SK-MEL-5 (cell line): ENCODE data around the gene RNU6-9. TPM values are rescaled to one million over a fixed set of nuclear protein-coding genes. Genes with fewer than 3 reads are reported as not detected.

Source experiments
- DNase-seq: peaks from one replicate; pipeline ENCODE4 v3.0.0-alpha.2; 2016; ENCODE audit warnings: low read depth, low spot score
- in situ Hi-C: cut with HindIII; loops from 2 replicates; pipeline ENCODE4 v1.10.0; 2016; ENCODE audit warnings: low sequenced_read_pairs, high pct_unique_total_duplicates, low pct_unique_long_range_greater_than_20kb
- total RNA-seq: library from RNA; depleted of rRNA; stranded (reverse); fragments of >200 nt; shearing (Covaris generic); gene quantifications from 2 replicates; pipeline ENCODE4 v1.2.3, GENCODE V29; 2014

Gene RNU6-9
- total RNA-seq, 1 experiment from 2014 or later = not detected

DNA sequence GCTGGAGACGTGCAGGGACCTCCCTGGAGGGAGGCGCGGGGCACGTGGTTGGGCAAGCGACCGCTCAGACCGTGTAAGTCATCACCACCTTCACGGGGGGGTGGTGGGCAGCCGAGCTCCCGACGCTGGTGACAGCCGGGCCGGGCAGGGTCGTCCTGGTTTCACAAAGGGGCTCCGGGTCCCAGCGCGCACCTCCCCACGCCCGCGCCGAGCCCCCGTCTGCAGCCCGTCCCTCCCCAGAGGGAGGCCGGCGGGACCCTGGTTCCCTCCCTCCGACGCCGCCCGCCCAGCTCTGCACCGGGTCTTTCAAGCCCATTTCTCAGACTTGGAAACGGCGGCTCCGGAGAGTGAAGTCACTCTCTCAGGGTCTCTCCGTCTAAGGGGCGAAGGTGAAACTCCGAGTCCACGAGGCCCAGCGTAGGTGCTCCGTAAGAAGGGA is 31.8 kb downstream of the RNU6-9 start:
- DNase-seq = peak; percentile 62
- in situ Hi-C loops = no loop called here

DNA sequence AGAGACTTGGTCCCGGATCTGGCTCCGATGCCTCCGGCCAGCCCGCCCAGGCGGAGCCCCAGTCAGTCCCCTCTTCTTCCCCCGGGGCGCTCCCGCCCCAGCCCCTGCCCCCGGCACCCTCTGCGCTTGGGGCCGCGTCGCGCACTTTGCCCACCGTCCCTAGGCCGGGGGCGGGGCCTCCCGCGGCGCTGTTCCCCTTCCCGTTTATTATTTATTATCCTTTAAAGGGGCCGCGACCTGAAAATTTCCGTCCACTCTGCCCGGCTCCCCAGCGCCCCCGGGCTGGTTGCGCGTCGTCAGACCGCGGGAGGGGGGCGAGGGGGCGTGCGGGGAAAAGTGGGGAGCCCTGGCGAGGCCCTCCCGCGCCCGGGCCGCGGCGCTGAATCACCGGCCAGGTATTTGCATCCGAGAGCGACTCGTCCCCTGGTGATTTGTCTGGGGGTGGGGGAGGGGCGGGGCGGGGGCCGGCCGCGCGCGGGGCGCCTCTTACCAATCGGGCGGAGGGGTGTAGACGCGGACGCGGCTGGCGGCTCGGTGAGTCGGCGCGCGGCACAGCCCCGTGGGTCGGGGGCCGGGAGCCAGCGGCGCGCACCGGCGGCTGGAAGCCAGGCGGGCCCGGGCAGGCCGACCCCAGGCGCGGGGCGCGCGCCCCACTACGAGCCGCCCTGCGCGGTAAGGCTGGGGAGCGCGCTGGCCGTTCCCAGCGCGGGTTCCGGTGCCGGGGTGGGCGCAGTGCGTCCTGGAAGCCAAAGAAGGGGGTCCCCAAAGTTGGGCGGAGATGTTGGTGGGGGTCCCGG is 32.4 kb downstream of the RNU6-9 start, which contains the start of gene ARID3A:
TSS of gene ARID3A (plus strand) at position 510 of the 797 bp plus-strand sequence. CDS start 3,494 bp downstream, outside the sequence.
- peak; percentile 69 for DNase-seq
- in situ Hi-C loops = no loop called here

DNA sequence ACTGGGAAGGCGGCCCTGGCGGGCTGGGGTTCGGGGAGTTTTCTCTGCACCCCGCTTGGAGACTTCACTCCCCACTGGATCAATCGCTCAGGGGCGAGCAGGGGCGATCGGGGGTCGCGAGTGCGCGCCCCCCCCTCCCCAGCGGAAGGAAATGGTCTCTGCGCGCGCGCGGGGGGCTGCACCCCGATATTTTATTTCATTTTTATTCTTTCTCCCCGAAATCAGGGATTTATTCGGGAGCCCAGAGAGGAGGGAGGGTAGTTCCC is 33.0 kb downstream of the RNU6-9 start:
- no peak for DNase-seq
- in situ Hi-C loops = no loop called here

DNA sequence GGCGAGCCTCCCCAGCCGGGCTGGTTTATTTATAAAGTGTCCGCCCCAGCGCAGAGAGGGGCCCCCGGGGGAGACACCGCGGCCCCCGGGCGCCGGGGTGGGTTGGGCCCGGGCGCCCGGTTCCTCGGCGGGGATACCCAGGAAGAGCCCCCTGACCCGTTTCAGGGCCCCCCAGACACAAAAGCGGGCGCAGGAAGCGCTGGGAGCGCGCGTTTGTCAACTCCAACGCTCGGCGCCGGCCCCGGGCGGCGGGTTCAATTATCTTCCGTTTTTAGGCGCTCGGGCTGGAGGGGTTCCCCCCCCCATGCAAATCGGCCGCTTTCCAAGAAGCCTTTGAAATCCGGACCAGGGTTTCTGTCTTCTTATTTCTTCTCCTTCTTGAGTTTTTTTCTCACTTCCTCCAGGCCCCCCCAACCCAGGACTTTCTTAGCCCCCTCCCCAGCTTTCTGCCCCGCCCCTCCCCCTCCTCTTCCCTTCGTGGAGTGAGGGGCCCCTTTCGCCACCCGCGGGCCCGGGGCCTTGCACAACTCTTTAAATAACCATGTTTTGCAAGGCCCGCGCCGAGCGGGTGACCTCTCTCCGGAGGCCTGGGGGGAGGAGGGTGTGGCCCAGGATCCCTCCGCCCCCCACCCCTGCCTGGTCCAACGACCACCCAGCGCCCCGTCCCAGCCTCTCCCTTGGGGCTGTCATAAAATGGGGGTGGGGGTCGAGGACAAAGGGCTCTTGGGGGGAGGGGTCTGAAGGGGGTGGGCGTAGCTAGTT is 33.5 kb downstream of the RNU6-9 start:
- no peak for DNase-seq
- in situ Hi-C loops = no loop called here

DNA sequence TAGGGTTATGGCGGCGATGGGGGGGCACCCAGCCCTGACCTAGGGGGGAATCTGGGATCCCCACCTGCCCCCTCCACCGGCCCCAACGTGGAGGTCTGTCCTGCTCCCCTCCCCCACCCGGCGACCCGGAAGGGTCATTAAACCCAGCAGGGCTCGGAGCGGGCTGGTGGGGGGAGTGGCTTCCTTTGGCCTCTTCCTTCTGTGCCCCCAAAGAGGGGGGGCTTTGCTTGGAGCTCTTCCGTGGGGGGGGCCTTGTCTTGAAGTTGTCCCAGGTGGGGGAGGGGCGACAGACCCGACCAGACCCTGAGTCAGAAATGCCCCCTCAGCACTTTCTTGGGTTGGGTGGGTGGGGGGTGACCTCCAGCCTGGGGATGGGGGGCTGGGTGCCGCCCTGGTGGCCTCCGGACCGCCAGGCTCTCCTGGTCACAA is 34.1 kb downstream of the RNU6-9 start:
- no peak for DNase-seq
- in situ Hi-C loops = no loop called here

DNA sequence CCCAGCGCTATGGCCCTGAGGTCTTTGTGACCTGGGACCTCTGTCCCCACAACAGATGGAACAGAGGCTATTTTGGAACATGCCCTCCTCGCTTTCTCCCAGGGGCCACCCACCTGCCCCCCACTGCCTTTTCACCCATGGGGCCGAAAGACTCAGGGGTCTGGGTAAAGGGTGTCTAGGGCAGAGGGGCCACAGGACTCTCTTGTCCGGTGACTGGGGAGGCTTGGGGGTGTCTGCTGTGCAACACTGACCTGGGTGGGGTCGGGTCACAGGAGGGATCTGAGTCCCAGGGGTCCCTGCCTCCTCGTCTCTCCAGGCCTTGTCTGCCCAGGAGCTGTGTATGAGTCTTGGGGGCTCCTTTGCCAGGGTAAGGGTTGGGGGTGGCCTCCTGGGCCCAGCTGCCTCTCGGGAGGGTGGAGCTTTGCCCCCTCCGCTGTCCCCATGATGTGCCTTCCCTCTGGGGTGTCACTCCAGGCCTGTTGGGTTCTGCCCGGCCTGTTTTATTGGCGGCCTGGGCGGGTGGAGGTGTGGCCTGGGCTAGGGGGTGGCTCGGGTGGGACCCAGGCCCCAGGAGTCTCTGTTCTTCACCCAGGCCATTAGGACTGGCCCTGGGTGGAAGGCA is 34.6 kb downstream of the RNU6-9 start:
- DNase-seq = no peak
- in situ Hi-C loops = no loop called here

DNA sequence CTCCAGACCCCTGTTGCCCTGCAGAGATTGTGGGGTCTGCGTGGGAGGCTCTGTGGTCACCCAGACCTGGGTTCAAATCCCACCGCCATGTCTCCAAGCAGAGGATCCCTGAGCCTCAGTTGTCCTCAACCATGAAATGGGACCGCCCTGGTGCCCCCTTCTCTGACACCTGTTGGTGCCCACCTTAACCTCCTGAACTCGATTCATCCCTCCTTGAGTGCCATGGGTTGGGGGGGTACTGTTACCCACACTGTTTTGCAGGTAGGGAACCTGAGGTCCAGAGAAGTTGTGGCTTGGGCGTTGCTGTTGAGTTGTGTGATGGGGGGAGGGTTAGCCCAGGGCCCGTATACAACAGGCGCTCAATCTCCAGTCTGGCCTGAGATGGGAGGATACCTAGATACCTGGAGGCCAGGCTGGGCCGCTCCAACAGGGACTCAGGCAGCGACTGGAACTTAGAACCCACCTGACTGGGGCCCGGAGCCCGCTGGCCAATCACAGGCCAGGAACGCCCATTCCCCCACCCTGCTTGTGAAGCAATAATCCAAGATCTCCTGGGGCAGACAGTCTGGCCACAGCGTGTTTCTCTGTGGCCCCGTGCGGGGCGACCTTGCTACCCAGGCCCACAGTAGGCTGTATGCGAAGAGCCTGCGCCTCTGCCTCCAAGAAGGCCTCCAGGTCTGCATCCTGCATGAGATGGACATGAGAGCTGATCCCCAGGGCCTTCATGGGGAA is 35.4 kb downstream of the RNU6-9 start:
- in situ Hi-C loops = no loop called here
- no peak for DNase-seq

DNA sequence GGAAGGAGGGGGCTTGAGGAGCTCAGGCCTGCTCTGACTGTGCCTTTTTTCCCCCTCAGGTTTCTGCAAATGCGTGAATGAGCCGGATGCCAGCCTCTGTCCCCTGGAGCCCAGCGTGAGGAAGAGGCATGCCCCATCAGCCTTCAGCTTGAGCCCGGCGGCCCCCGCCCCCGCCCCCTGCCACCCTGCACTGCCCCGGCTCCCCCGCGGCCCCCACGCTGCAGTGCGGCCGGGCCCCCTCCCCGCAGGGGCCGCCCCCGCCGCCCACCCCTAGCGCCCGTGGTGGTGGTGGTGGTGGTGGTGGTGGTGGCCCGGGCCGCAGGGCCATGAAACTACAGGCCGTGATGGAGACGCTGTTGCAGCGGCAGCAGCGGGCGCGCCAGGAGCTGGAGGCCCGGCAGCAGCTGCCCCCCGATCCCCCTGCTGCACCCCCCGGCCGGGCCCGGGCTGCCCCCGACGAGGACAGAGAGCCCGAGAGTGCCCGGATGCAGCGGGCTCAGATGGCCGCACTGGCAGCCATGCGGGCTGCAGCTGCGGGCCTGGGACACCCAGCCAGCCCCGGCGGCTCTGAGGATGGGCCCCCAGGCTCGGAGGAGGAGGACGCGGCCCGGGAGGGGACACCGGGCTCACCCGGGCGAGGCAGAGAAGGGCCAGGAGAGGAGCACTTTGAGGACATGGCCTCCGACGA is 36.1 kb downstream of the RNU6-9 start:
- in situ Hi-C loops = no loop called here
- DNase-seq = no peak

DNA sequence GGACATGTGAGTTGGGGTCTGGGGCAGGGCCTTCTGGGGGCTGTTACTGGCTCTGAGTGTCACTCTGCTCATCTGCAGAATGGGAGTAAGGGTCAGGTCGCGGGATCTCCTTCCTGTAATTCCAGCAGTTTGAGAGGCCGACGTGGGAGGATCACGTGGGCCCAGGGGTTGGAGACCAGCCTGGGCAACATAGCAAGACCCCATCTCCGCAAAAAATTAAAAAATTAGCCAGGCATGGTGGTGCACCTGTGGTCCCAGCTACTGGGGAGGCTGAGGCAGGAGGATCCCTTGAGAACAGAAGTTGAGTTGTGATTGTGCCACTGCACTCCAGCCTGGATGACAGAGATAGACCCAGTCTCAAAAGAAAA is 36.6 kb downstream of the RNU6-9 start:
- in situ Hi-C loops = no loop called here

DNA sequence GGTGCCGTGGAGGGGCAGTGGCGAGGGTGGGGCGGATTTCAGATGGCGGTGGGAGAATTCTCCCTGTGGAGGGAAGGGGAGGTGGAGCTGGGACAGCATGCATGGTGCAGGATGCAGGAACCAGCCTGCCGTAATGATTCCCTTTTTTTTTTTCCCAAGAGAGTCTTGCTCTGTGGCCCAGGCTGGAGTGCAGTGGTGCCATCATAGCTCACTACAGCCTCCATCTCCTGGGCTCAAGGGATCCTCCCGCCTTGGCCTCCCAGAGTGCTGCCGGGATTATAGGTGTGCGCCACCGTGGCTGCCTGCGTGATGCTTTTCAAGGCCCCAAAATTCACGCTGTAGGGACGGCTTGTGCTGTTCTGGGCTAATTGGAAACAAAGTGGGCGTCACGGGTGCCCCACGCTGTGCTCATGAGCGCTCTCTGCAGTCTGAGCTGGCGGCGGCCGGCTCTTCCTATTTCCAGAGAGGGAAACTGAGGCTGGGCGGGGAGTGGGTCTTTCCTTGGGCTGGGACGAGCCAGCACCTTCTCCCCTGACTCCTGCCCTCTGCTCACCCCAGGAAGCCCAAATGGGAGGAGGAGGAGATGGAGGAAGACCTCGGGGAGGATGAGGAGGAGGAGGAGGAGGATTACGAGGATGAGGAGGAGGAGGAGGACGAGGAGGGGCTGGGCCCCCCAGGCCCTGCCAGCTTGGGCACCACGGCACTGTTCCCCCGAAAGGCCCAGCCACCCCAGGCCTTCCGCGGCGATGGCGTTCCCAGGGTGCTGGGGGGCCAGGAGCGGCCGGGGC is 38.8 kb downstream of the RNU6-9 start:
- no peak for DNase-seq
- in situ Hi-C loops = no loop called here

More for the DNA sequence above, 36.6 kb downstream of the RNU6-9 start:
- no peak for DNase-seq

DNA sequence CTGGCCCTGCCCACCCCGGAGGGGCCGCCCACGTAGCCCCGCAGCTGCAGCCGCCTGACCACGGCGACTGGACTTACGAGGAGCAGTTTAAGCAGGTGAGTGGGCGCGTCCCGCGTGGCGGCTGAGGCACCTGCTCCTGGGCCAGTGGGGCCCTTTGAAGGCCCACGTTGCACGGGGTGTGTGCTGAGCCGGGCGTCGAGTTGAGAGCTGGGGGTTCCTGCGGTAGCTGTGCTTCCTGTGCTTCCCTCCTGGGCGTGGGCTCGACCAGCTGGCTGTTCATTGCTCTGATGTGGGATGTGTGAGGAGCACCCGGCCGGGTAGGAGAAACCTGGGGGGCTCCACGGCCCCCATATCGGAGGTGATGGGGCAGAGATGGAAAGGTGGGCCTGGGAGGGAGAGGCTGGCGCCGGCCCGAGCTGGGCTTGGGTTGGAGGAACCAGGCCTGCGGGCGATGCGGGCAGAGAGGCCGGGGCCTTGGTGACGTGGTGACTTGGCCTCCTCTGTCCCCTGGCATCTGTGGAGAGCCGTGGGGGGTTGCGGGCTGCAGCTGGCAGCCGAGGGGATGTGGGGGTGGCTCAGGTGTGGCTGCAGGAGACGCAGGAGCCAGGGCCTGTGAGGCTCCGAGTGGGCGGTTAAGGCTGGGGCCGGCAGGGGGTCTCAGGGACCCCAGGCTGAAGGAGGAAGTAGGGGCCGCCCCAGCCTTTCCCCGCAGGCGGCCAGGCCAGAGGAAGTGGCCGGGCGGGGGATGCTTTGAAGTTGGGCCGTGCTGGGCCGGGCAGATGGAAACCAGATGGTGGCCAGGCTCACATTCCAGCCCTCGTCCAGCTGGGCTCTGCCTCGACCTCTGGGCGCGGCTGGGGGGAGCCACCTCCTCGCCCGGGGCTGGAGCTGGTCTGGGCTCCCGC is 39.6 kb downstream of the RNU6-9 start:
- DNase-seq = no peak
- in situ Hi-C loops = no loop called here

DNA sequence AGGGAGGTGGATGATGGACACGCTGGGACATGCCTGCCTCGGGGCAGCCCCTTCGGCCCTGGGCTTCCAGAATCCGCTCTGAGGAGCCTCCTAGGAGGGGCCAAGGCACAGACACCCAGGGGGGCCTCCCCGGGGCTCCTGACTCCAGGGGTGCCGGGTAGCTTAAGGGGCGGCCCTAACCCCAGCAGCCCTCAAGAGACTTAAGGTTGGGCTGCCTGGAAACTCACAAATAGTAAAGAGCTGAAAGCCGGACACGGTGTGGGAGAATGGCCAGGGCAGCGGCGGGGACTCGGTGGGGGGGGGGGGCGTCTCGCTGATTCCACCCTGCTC is 40.2 kb downstream of the RNU6-9 start:
- DNase-seq = no peak
- in situ Hi-C loops = no loop called here

DNA sequence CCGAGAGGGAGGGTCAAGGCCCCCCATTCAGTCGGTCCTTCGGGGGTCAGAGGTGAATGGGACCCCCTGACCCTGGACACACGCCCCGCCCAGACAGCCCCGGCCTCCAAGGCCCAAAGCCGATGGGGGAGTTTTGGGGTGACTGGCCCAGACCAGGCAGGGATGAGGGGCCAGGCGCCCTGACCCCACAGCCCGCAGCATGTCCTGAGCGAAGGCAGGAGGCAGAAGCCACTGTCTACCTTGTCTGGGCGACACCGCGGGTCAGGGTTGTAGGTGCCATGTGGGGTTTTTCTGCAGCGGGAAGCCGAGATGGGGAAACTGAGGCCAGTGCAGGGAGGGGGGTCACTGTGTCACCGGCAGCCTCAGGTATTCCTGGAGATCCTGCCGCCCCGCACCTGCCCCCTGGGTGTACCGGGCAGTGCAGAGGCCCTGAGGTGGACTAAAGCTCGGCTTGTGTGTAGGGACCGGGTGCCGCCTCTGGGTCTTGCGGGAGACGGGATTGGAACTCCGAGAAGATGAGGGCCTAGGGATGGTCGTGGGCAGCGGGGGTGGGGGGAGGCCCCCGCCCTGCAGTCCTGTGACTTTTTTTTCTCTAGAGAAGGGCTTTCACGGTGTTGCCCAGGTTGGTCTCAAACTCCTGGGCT is 41.0 kb downstream of the RNU6-9 start:
- in situ Hi-C loops = no loop called here
- no peak for DNase-seq

DNA sequence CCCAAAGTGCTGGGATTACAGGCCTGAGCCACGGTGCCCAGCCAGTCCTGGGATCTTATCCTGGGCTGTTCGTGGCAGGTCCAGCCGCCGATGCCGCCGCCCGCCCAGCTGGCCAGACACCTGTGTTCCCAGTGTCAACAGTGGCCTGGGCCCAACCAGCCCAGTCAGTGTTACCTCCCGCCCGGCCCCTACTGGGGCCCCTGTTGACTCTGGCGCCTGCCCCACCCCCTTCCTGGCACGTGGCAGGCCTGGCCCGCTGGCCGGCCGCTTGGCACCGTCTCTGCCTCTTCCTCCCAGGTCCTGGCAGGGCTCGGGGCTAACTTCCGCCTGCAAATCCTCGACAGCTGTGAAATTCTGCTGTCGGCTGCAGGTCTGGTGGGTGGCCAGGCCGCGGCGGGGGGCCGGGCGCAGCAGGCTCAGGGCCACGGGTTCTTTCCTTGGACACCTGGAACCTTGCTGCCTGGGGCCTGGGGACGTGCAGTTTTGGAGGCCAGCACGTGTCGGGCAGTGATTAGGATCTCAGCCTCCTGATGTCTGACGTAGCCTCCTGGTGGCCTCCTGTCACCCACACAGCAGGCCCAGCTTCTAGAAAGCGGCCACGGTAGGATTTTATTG is 41.7 kb downstream of the RNU6-9 start:
- DNase-seq = no peak

DNA sequence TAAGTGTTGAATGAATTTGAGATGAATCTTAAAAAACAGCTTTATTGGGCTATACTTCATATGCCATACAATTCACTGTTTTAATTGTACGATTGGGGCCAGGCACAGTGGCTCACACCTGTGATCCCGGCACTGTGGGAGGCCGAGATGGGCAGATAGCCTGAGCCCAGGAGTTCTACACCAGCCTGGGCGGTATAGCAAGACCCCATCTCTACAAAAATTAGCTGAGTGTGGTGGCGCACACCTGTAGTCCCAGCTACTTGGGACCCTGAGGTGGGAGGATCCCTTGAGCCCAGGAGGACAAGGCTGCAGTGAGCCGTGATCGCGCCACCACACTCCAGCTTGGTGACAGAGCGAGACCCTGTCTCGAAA is 42.9 kb downstream of the RNU6-9 start:
- DNase-seq = no peak
- in situ Hi-C loops = no loop called here

More for the DNA sequence above, 41.7 kb downstream of the RNU6-9 start:
- in situ Hi-C loops = no loop called here
